OCI-LY3 (cell line): Measurements from ENCODE around the gene SAP30L.

Source experiments
- H2AFZ ChIP-seq: fragments of 200-600, 300-600 bp; shearing (Covaris generic); 2 replicates; pipeline ENCODE4 v1.6.0; 2014; ENCODE audit warnings: antibody characterized with exemption, low read depth, low read length
- H3K27ac ChIP-seq: fragments of 200-600, 300-600 bp; sonication (generic); 2 replicates; pipeline ENCODE4 v1.5.1; 2014; ENCODE audit warnings: mild to moderate bottlenecking, low read length, moderate library complexity, mixed read lengths
- H3K27me3 ChIP-seq: fragments of 200-600, 300-600 bp; sonication (generic); 2 replicates; pipeline ENCODE4 v1.6.1; 2014; ENCODE audit warnings: low read depth, low read length, mixed read lengths
- H3K36me3 ChIP-seq: fragments of 200-600, 300-600 bp; sonication (generic); replicated peaks from 2 replicates; pipeline ENCODE3; 2014; ENCODE audit warnings: low read depth, low read length, mixed read lengths
- H3K4me1 ChIP-seq: fragments of 300-600, 200-600 bp; sonication (generic); 2 replicates; pipeline ENCODE4 v1.6.1; 2014; ENCODE audit warnings: low read length, mixed read lengths
- H3K4me2 ChIP-seq: fragments of 200-600, 300-600 bp; sonication (generic); 2 replicates; pipeline ENCODE4 v1.6.1; 2014; ENCODE audit warnings: low read length, mixed read lengths
- H3K4me3 ChIP-seq: fragments of 300-600, 200-600 bp; sonication (generic); 2 replicates; pipeline ENCODE4 v1.5.1; 2014; ENCODE audit warnings: antibody characterized with exemption, mild to moderate bottlenecking, low read length, moderate library complexity
- H3K79me2 ChIP-seq: fragments of 300-600, 200-600 bp; shearing (Covaris generic); 2 replicates; pipeline ENCODE4 v1.6.1; 2014; ENCODE audit warnings: mild to moderate bottlenecking, low read length, mixed read lengths
- H3K9ac ChIP-seq: fragments of 300-600, 200-600 bp; shearing (Covaris generic); 2 replicates; pipeline ENCODE4 v1.6.0; 2014; ENCODE audit warnings: mild to moderate bottlenecking, low read length, moderate library complexity
- H3K9me3 ChIP-seq: fragments of 200-600, 300-600 bp; shearing (Covaris generic); 2 replicates; pipeline ENCODE4 v1.6.1; 2014; ENCODE audit warnings: low read length, mixed read lengths; ENCODE audit not compliant: insufficient read depth
- H4K20me1 ChIP-seq: fragments of 200-600, 300-600 bp; sonication (generic); 2 replicates; pipeline ENCODE4 v1.6.1; 2016; ENCODE audit warnings: low read length, mixed read lengths; ENCODE audit not compliant: insufficient read depth
- EZH2phosphoT487 ChIP-seq: fragments of 200-600 bp; shearing (Covaris generic); IDR thresholded peaks from 2 replicates; pipeline ENCODE4 v1.6.1; 2018; ENCODE audit warnings: antibody characterized with exemption, mixed run types, low read depth
- TF ChIP-seq, protein P1 (sequence below): fragments of 200-600, 300-600 bp; sonication (generic); IDR thresholded peaks from 2 replicates; pipeline ENCODE4 v1.5.1; 2014; ENCODE audit warnings: antibody characterized with exemption, low read length, low read depth

SAP30L gene

DNA sequence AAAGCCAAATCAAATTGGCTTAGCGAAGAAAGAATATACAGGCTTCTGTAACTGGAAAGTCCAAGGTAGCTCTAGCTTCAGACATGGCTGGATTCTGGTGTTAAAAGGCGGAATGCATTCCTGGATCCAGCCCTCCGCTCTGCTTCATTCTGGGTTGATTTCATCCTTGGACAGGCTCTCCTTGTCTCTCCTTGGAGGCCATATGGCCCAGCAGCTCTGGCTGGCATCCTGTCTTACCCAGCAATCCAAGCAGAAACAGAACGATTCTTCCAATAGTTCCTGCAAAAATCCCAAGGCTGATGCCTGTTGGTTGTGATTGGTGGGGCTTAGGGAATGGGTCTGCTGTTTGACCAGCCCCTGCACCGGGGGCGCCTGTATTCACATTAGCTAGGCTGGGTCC, 37.0 kb upstream of the SAP30L start:
- Histone ChIP-seq H3K4me2 (no peak overlapping the region), H3K4me1 (no peaks in the 10 kb centered on the region), H3K9me3 (no peaks in the 10 kb centered on the region), H2AFZ (no peak overlapping the region), H3K27ac (no peak overlapping the region), H3K79me2 (no peaks in the 10 kb centered on the region), H3K27me3 (no peaks in the 10 kb centered on the region), H3K9ac (no peak overlapping the region), H4K20me1 (no peaks in the 10 kb centered on the region), H3K36me3 (no peaks in the 10 kb centered on the region), H3K4me3 (no peak overlapping the region)
- TF ChIP-seq EZH2phosphoT487, result no peak
- TF ChIP-seq, protein P1, sequence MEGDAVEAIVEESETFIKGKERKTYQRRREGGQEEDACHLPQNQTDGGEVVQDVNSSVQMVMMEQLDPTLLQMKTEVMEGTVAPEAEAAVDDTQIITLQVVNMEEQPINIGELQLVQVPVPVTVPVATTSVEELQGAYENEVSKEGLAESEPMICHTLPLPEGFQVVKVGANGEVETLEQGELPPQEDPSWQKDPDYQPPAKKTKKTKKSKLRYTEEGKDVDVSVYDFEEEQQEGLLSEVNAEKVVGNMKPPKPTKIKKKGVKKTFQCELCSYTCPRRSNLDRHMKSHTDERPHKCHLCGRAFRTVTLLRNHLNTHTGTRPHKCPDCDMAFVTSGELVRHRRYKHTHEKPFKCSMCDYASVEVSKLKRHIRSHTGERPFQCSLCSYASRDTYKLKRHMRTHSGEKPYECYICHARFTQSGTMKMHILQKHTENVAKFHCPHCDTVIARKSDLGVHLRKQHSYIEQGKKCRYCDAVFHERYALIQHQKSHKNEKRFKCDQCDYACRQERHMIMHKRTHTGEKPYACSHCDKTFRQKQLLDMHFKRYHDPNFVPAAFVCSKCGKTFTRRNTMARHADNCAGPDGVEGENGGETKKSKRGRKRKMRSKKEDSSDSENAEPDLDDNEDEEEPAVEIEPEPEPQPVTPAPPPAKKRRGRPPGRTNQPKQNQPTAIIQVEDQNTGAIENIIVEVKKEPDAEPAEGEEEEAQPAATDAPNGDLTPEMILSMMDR, result no peak

GRCh38 chr5:154409230-154409840, 36.5 kb upstream of the SAP30L start:
- no peak overlapping the region for H3K4me3 ChIP-seq
- no peak overlapping the region for H3K4me2 ChIP-seq
- H3K27me3 ChIP-seq, result no peaks in the 10 kb centered on the region
- no peaks in the 10 kb centered on the region for H3K36me3 ChIP-seq
- H4K20me1 ChIP-seq, result no peaks in the 10 kb centered on the region
- no peaks in the 10 kb centered on the region for H3K4me1 ChIP-seq
- no peak overlapping the region for H2AFZ ChIP-seq
- H3K9ac ChIP-seq, result no peak overlapping the region
- no peaks in the 10 kb centered on the region for H3K79me2 ChIP-seq
- no peaks in the 10 kb centered on the region for H3K9me3 ChIP-seq
- no peak overlapping the region for H3K27ac ChIP-seq
- TF ChIP-seq, protein P1, result no peak
- no peak for TF ChIP-seq EZH2phosphoT487

- H4K20me1 ChIP-seq, result no peaks in the 10 kb centered on the region
- H3K4me2 ChIP-seq, result no peak overlapping the region
These were observed 35.8 kb upstream of the SAP30L start for GRCh38 chr5:154410008-154410407.

DNA sequence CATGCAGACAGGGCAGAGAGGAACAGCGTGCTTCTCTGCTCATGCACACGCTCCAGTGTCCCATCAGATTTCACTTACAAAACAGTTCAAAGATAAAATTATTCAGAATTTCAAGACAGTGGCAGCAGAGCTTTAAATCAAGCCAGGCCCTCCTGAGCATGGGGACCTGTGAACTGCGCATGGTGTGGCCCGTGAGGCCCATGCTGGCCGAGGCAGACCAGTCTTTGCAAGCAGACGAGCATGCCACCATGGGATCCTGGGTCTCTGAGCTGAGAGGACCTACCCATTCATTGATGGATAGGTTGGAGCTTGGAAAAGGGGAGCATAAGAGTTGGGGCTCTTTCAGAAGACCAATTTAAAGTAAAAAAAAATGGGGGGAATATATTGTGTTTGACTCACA, 35.0 kb upstream of the SAP30L start:
- H4K20me1 ChIP-seq, result no peaks in the 10 kb centered on the region

More at GRCh38 chr5:154410008-154410407, 35.8 kb upstream of the SAP30L start:
- Histone ChIP-seq H3K4me3 (no peak overlapping the region), H3K27me3 (no peaks in the 10 kb centered on the region), H2AFZ (no peak overlapping the region), H3K4me1 (no peaks in the 10 kb centered on the region), H3K27ac (no peak overlapping the region), H3K9me3 (no peaks in the 10 kb centered on the region), H3K36me3 (no peaks in the 10 kb centered on the region), H3K79me2 (no peaks in the 10 kb centered on the region), H3K9ac (no peak overlapping the region)
- TF ChIP-seq EZH2phosphoT487, result no peak
- TF ChIP-seq, protein P1, result no peak

More for the DNA sequence above, 35.0 kb upstream of the SAP30L start:
- Histone ChIP-seq H3K4me2 (no peak overlapping the region), H2AFZ (no peak overlapping the region), H3K4me3 (no peak overlapping the region), H3K9me3 (no peaks in the 10 kb centered on the region), H3K36me3 (no peaks in the 10 kb centered on the region), H3K27ac (no peak overlapping the region), H3K4me1 (no peaks in the 10 kb centered on the region), H3K9ac (no peak overlapping the region), H3K79me2 (no peaks in the 10 kb centered on the region), H3K27me3 (no peaks in the 10 kb centered on the region)
- no peak for TF ChIP-seq EZH2phosphoT487
- TF ChIP-seq, protein P1, result no peak
